ENCODE results near the gene ACAP1.

DNA sequence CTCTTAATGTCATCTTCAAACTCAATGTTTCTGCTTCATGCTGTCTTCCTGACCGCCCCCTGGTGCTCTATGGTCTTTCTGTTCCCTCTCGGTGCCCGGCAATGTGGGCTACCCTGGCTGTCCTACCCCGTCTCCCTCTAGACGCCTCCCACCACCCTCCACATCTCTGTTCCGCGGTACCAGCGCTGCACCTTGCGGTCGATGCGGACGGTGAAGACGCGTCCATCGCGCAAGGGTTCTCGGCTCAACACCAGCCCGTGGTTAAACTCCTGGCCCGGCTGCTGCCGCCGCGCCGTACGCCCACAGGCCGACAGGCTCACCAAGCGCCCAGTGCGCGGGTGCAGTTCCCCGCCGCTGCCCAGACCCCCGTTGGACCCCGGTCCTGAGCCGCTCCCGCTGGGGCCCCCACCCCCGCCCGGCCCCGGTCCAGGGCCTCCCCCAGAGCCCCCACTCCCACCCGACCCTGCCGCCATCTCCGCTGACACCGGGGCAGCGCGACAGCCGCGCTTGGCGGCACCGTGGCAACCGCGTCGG lies 7.4 kb upstream of the ACAP1 start, which contains the start of gene NEURL4:
- TF ChIP-seq POLR2A (IDR thresholded peaks at IDR 0.05), result no peak
- no peak for TF ChIP-seq CTCF (IDR thresholded peaks at IDR 0.05)
